Measurements from ENCODE around the gene DCT. TPM values are rescaled to one million over a fixed set of nuclear protein-coding genes. Genes with fewer than 3 reads are reported as not detected.

DCT gene
- polyA plus RNA-seq, 1 of the 3 experiments (the other 2 are of a cell fraction): 0.03 TPM

DNA sequence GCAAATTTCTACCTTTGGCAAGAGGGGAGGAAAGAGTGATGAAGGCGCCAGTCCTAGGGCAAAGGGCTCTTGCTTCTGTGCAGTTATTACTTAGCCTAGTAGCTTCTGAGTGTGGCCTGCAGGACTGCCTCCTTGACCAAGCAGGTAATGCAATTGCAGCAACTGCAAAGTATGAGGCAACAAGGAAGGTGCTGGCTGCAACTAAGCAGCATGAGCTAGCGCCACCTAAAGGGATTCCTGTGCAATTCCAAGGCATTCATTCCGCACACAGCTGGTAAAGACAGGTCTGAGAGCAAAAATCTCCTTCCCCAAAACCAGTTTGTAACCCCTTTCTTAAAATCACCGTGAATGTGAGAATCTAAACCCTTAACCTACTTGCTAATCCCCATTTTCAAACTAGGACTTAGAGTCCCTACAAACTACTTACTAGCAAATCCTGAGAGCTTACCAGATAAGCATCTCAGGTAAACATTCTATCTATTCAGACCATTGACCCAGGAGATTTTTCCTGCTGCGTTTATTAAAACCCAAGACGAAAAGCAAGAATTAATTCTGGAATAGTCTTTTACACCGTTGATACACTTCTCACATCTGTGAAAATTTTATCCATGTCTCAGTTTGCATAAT is 62.9 kb downstream of the DCT start (continued):
- TF ChIP-seq, protein P1, sequence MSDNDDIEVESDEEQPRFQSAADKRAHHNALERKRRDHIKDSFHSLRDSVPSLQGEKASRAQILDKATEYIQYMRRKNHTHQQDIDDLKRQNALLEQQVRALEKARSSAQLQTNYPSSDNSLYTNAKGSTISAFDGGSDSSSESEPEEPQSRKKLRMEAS (IDR thresholded peaks at IDR 0.05; ENCODE audit: low read depth): no peak
- TF ChIP-seq, protein P2, sequence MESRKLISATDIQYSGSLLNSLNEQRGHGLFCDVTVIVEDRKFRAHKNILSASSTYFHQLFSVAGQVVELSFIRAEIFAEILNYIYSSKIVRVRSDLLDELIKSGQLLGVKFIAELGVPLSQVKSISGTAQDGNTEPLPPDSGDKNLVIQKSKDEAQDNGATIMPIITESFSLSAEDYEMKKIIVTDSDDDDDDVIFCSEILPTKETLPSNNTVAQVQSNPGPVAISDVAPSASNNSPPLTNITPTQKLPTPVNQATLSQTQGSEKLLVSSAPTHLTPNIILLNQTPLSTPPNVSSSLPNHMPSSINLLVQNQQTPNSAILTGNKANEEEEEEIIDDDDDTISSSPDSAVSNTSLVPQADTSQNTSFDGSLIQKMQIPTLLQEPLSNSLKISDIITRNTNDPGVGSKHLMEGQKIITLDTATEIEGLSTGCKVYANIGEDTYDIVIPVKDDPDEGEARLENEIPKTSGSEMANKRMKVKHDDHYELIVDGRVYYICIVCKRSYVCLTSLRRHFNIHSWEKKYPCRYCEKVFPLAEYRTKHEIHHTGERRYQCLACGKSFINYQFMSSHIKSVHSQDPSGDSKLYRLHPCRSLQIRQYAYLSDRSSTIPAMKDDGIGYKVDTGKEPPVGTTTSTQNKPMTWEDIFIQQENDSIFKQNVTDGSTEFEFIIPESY (IDR thresholded peaks at IDR 0.05; ENCODE audit: borderline replicate concordance, low read depth): no peak

DNA sequence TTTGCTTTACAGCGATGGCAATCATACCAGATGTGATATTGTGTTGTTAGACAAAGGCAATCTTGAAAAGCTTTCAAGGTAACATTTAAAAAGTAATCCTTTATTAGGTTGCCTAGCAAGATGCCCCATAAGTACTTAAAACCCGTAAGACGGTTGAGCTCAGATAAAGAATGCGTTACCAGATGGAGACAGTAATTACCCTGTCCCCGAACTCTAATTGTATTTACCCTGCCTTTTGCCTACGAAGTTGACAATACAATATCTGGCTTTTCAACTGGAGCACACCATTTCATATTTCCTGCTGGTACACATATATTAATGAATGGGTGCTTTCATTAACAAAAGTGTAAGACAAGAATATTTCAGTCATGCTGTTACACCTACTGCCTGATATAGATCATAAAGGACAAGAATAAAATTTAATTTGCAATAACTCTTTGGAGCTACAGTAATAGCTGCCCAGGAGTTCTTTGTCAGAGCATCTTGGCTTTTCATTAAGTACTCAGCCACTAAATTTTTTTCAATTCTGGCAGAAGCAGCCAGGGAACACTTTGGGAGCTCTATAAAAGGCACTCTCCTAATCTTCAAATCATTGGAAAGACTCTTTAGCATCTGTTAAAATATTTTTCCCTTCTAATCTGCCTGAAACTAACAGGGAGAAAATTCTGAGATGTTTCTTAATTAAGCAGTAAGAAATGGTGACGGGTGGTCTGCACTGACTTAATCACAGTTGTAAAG is 63.8 kb downstream of the DCT start:
- Histone ChIP-seq H3K4me1 (ENCODE audit: control insufficient read depth in 1 of 2, insufficient read depth in 2 of 2, low read depth in 1 of 2, low read length in 1 of 2) (peaks cover 0 to 5% of the 10 kb centered on the region in 2 experiments; a peak in 3 of 4 replicates), H3F3A (replicated peaks; ENCODE audit: insufficient read depth) (no peaks in the 10 kb centered on the region), H3K9me3 (no peaks in the 10 kb centered on the region), H4K20me1 (ENCODE audit: insufficient read depth) (no peaks in the 10 kb centered on the region), H3K27ac (ENCODE audit: low read depth in 2 of 2, low read length in 1 of 2) (no peak overlapping the region), H3K4me2 (no peak overlapping the region), H3K36me3 (replicated peaks in 1 of 2; ENCODE audit: control insufficient read depth in 1 of 2, insufficient read depth in 2 of 2, low read length in 1 of 2) (no peaks in the 10 kb centered on the region), H2AFZ (ENCODE audit: low read depth) (no peak overlapping the region), H3K9ac (no peak overlapping the region), H3K4me3 (ENCODE audit: low read depth in 2 of 2, low read length in 1 of 2) (no peak overlapping the region), H3K27me3 (ENCODE audit: insufficient read depth) (no peaks in the 10 kb centered on the region), H3K9me2 (no peaks in the 10 kb centered on the region), H3K79me2 (ENCODE audit: insufficient read depth) (no peaks in the 10 kb centered on the region)
- 61% methylated on average over 7 of the region's 7 CpGs for WGBS (ENCODE audit: low lambda C conversion rate)
- DNase-seq: no peak
- POLR2A ChIA-PET: interaction anchor here (0.5 kb wide), 1 partner anchor 263 kb away, joined by 3 read pairs; no protein-coding TSS in a partner anchor
- CTCF ChIA-PET: interaction anchor here (0.6 to 2.1 kb wide), 10 partner anchors 9 to 435 kb away, joined by 3 to 9 read pairs (median 3); no protein-coding TSS in a partner anchor
- TF ChIP-seq ELF1 (IDR thresholded peaks at IDR 0.05) (no peak), EP300 (IDR thresholded peaks at IDR 0.05; ENCODE audit: borderline replicate concordance in 1 of 2, low read depth in 1 of 2, low read length in 1 of 2) (no peak), GATA2 (CRISPR knock-in tag; IDR thresholded peaks at IDR 0.05) (no peak), MXI1 (IDR thresholded peaks at IDR 0.05; ENCODE audit: low read depth, low read length) (no peak), GABPA (IDR thresholded peaks at IDR 0.05; ENCODE audit: low read depth) (no peak)
- TF ChIP-seq, protein P3, sequence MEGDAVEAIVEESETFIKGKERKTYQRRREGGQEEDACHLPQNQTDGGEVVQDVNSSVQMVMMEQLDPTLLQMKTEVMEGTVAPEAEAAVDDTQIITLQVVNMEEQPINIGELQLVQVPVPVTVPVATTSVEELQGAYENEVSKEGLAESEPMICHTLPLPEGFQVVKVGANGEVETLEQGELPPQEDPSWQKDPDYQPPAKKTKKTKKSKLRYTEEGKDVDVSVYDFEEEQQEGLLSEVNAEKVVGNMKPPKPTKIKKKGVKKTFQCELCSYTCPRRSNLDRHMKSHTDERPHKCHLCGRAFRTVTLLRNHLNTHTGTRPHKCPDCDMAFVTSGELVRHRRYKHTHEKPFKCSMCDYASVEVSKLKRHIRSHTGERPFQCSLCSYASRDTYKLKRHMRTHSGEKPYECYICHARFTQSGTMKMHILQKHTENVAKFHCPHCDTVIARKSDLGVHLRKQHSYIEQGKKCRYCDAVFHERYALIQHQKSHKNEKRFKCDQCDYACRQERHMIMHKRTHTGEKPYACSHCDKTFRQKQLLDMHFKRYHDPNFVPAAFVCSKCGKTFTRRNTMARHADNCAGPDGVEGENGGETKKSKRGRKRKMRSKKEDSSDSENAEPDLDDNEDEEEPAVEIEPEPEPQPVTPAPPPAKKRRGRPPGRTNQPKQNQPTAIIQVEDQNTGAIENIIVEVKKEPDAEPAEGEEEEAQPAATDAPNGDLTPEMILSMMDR (IDR thresholded peaks at IDR 0.05): no peak
- TF ChIP-seq, protein P4, sequence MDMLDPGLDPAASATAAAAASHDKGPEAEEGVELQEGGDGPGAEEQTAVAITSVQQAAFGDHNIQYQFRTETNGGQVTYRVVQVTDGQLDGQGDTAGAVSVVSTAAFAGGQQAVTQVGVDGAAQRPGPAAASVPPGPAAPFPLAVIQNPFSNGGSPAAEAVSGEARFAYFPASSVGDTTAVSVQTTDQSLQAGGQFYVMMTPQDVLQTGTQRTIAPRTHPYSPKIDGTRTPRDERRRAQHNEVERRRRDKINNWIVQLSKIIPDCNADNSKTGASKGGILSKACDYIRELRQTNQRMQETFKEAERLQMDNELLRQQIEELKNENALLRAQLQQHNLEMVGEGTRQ (IDR thresholded peaks at IDR 0.05; ENCODE audit: borderline replicate concordance, low read depth, low read length): no peak

Data from SK-N-SH (cell line).